Mucosa of descending colon (tissue), 3 donors: ENCODE measurements around the gene BCAR3. TPM values are rescaled to one million over a fixed set of nuclear protein-coding genes. Genes with fewer than 3 reads are reported as not detected.

Experiments used
- ATAC-seq: fragments of 200-7000 bp; cut with Tn5 transposase; one replicate; pipeline ENCODE4 v1.9.1; 2020; ENCODE audit warnings: mild to moderate bottlenecking, moderate library complexity
- DNase-seq, 3 donors: peaks; one replicate each; pipeline ENCODE4 v3.0.0-alpha.2; 2020
- H3K36me3 ChIP-seq: fragments of 200-600 bp; one replicate; pipeline ENCODE4 v1.8.0; 2021; ENCODE audit warnings: low read depth, mild to moderate bottlenecking
- H3K4me1 ChIP-seq: fragments of 200-600 bp; one replicate; pipeline ENCODE4 v1.8.0; 2021; ENCODE audit warnings: low read depth, mild to moderate bottlenecking
- H3K4me3 ChIP-seq: fragments of 200-600 bp; one replicate; pipeline ENCODE4 v1.8.0; 2021; ENCODE audit warnings: mild to moderate bottlenecking
- H3K9me3 ChIP-seq: fragments of 200-600 bp; one replicate; pipeline ENCODE4 v1.8.0; 2021; ENCODE audit warnings: mild to moderate bottlenecking
- intact Hi-C, 2 donors: fragments of 100-400 bp; cut with DNase I in 1 of 2; cut with micrococcal nuclease in 1 of 2; formaldehyde crosslinking; loops; one replicate each; pipeline versions ENCODE4 v1.11.0 to v1.11.1; 2022; cut with DNase I, micrococcal nuclease
- total RNA-seq, 3 donors: library from RNA; stranded (reverse); fragmentation: NEBNext Ultra II Directional in 2 of 3; extraction: Animal tissue kit (Norgen Biotek cat#: 25700) in 2 of 3; gene quantifications; one replicate each; pipeline versions ENCODE4 v1.2.1 to v1.2.4, GENCODE V29; 2021 to 2023
- TF ChIP-seq, protein P1 (sequence below): fragments of 200-600 bp; IDR thresholded peaks from one replicate; pipeline ENCODE4 v1.8.0; 2022; ENCODE audit warnings: antibody characterized with exemption, mild to moderate bottlenecking
- donor health status: DM: no; HTN: no; CAD: no; lungs with moderate emphysema.
- donor health status: DM: no; HTN: no; CAD: no.
- donor health status: DM: no; HTN: yes; CAD: no.

BCAR3 gene
- total RNA-seq, 3 donors from 2014 or later: 37.2 to 73.7 (median 54.3) TPM

GRCh38 chr1:93528412-93528811 lies 153.2 kb downstream of the BCAR3 start:
- H3K4me3 ChIP-seq: no peak overlapping the region
- ATAC-seq: no peak
- no peaks in the 10 kb centered on the region for H3K4me1 ChIP-seq
- H3K36me3 ChIP-seq: no peaks in the 10 kb centered on the region
- TF ChIP-seq, protein P1, sequence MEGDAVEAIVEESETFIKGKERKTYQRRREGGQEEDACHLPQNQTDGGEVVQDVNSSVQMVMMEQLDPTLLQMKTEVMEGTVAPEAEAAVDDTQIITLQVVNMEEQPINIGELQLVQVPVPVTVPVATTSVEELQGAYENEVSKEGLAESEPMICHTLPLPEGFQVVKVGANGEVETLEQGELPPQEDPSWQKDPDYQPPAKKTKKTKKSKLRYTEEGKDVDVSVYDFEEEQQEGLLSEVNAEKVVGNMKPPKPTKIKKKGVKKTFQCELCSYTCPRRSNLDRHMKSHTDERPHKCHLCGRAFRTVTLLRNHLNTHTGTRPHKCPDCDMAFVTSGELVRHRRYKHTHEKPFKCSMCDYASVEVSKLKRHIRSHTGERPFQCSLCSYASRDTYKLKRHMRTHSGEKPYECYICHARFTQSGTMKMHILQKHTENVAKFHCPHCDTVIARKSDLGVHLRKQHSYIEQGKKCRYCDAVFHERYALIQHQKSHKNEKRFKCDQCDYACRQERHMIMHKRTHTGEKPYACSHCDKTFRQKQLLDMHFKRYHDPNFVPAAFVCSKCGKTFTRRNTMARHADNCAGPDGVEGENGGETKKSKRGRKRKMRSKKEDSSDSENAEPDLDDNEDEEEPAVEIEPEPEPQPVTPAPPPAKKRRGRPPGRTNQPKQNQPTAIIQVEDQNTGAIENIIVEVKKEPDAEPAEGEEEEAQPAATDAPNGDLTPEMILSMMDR: no peak
- no peak for DNase-seq
- intact Hi-C loops: no loop called here
- no peaks in the 10 kb centered on the region for H3K9me3 ChIP-seq

GRCh38 chr1:93526431-93526830 lies 155.2 kb downstream of the BCAR3 start:
- no peaks in the 10 kb centered on the region for H3K36me3 ChIP-seq
- H3K4me3 ChIP-seq: no peak overlapping the region
- no peaks in the 10 kb centered on the region for H3K4me1 ChIP-seq
- TF ChIP-seq, protein P1: no peak
- intact Hi-C loops: no loop called here
- no peaks in the 10 kb centered on the region for H3K9me3 ChIP-seq
- DNase-seq (no peak), ATAC-seq (no peak)

DNA sequence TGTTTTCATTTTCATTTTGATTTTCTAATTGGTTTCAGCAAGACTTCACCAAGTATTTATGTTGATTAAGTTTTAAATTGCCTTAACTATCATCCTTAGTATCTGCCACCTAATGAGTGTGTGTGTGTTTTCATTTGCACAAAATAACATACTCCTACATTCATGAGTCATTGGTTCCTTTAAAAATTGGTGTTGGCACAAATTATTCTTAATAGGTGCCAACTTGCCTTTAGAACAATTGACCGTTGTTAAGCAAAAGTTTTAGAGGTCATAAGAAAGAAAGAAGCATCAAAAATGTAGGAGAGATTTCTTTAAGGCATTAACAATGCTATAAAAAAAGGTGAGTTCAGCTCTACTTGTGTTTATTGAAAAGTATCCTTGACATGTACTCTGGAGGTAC lies 156.2 kb downstream of the BCAR3 start:
- TF ChIP-seq, protein P1: no peak
- Histone ChIP-seq H3K4me1 (no peaks in the 10 kb centered on the region), H3K4me3 (no peak overlapping the region), H3K9me3 (no peaks in the 10 kb centered on the region), H3K36me3 (no peaks in the 10 kb centered on the region)
- intact Hi-C loops: no loop called here
- ATAC-seq (no peak), DNase-seq (no peak)

DNA sequence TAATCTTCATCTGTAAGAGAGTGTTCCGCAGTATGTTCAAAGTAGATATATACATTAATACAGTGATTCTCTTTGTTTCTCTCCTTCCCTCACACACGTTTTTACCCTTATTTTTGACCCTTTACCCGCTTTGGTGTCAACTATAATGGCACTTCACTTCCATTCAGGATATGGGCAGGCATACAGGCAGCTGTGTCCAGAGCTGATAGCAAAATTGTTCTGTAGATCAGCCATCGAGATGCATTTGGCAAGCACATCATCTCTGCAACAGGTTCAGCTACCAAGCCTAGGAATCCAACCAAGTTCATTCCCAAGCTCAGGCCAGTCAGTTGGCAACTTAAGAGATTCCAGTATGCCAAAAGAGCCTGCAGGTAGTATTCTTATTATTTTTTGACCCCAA lies 158.9 kb downstream of the BCAR3 start:
- TF ChIP-seq, protein P1: no peak
- no peaks in the 10 kb centered on the region for H3K9me3 ChIP-seq
- H3K36me3 ChIP-seq: no peaks in the 10 kb centered on the region
- DNase-seq: no peak
- ATAC-seq: no peak
- no peak overlapping the region for H3K4me3 ChIP-seq
- H3K4me1 ChIP-seq: peaks cover 16% of the 10 kb centered on the region
- intact Hi-C loops: no loop called here

GRCh38 chr1:93521618-93522017 lies 160.0 kb downstream of the BCAR3 start:
- ATAC-seq: no peak
- no peak for DNase-seq
- Histone ChIP-seq H3K4me3 (no peak overlapping the region), H3K4me1 (peaks cover 18% of the 10 kb centered on the region), H3K9me3 (no peaks in the 10 kb centered on the region), H3K36me3 (no peaks in the 10 kb centered on the region)
- intact Hi-C loops: no loop called here
- TF ChIP-seq, protein P1: no peak

- peak; percentile 84 for ATAC-seq
- peaks cover 18% of the 10 kb centered on the region for H3K4me1 ChIP-seq
- DNase-seq: no peak
- H3K4me3 ChIP-seq: no peak overlapping the region
- intact Hi-C loops: no loop called here
- H3K9me3 ChIP-seq: no peaks in the 10 kb centered on the region
- H3K36me3 ChIP-seq: no peaks in the 10 kb centered on the region
- TF ChIP-seq, protein P1: no peak
These were observed 162.3 kb downstream of the BCAR3 start for GRCh38 chr1:93519199-93519829.
